ENCODE results near the gene FZD4. TPM values are rescaled to one million over a fixed set of nuclear protein-coding genes. Genes with fewer than 3 reads are reported as not detected.
A peak's percentile ranks its signal among the peaks of the same experiment; 100 is the strongest.
"Not testable (repeated sequence)": the region's sequence is repeated elsewhere in the genome, so short reads cannot be mapped to it uniquely, and the experiment has no call there.

FZD4 gene
- total and polyA plus RNA-seq, 11 donors = 11.6 to 39.6 (median 21.1) TPM

- ATAC-seq (peak in 3 of 4 donors; percentile 33 to 74 (median 55)), DNase-seq (peak in 1 of 5 donors; percentile 33)
- TF ChIP-seq POLR2A (IDR thresholded peaks at IDR 0.05) = no peak
- no peak for TF ChIP-seq CTCF (IDR thresholded peaks at IDR 0.05)
- WGBS, 4 donors = 76 to 83% (median 78%) methylated on average over 6 of the region's 6 CpGs
- Histone ChIP-seq H3K36me3 (no peaks in the 10 kb centered on the region), H3K4me1 (peaks cover 2 to 53% (median 27%) of the 10 kb centered on the region in 12 donors), H3K4me3 (no peak overlapping the region), H3K27me3 (no peaks in the 10 kb centered on the region), H3K9me3 (peaks cover 0 to 23% (median 8%) of the 10 kb centered on the region in 12 donors), H3K27ac (peak overlapping the region in 5 of 12 donors; percentile 2 to 28 (median 21))
- intact Hi-C loops (cut with DNase I) = no loop called here
These were observed 22.4 kb upstream of the FZD4 start for GRCh38 chr11:86977441-86978050.

GRCh38 chr11:86972734-86973133, 17.5 kb upstream of the FZD4 start:
- WGBS, 4 donors = 93 to 97% (median 95%) methylated on average over 1 of the region's 1 CpG
- H3K9me3 ChIP-seq = peaks cover 0 to 38% (median 11%) of the 10 kb centered on the region in 12 donors
- intact Hi-C loops (cut with DNase I) = no loop called here
- TF ChIP-seq POLR2A (IDR thresholded peaks at IDR 0.05) = no peak
- ATAC-seq (no peak), DNase-seq (no peak)
- no peak overlapping the region for H3K4me3 ChIP-seq
- H3K36me3 ChIP-seq = no peaks in the 10 kb centered on the region
- no peak overlapping the region for H3K27ac ChIP-seq
- H3K4me1 ChIP-seq = peaks cover 0 to 16% (median 4%) of the 10 kb centered on the region in 12 donors
- H3K27me3 ChIP-seq = no peaks in the 10 kb centered on the region

GRCh38 chr11:86969258-86969657, 14.1 kb upstream of the FZD4 start:
- TF ChIP-seq CTCF (IDR thresholded peaks at IDR 0.05) (no peak), POLR2A (IDR thresholded peaks at IDR 0.05) (no peak)
- no peak for ATAC-seq
- Histone ChIP-seq H3K36me3 (no peaks in the 10 kb centered on the region), H3K4me1 (no peaks in the 10 kb centered on the region), H3K9me3 (peaks cover 0 to 32% (median 11%) of the 10 kb centered on the region in 12 donors), H3K4me3 (no peak overlapping the region), H3K27ac (no peak overlapping the region), H3K27me3 (no peaks in the 10 kb centered on the region)
- no peak for DNase-seq
- WGBS, 4 donors = 79 to 94% (median 89%) methylated on average over 1 of the region's 1 CpG
- intact Hi-C loops (cut with DNase I) = no loop called here

GRCh38 chr11:86967601-86968000, 12.4 kb upstream of the FZD4 start:
- H3K4me3 ChIP-seq; H3K27ac ChIP-seq; ATAC-seq; H3K4me1 ChIP-seq; H3K27me3 ChIP-seq; DNase-seq; H3K36me3 ChIP-seq; intact Hi-C loops (cut with DNase I): not testable (repeated sequence)
- WGBS, 4 donors = 93 to 96% (median 94%) methylated on average over 6 to 7 of the region's 7 CpGs
- H3K9me3 ChIP-seq = peaks cover 0 to 16% (median 4%) of the 10 kb centered on the region in 12 donors

- no peaks in the 10 kb centered on the region for H3K36me3 ChIP-seq
- peaks cover 0 to 14% (median 0%) of the 10 kb centered on the region in 9 donors for H3K27me3 ChIP-seq
- no peak for TF ChIP-seq POLR2A (IDR thresholded peaks at IDR 0.05)
- no peak for TF ChIP-seq CTCF (IDR thresholded peaks at IDR 0.05)
- peaks cover 0 to 1% (median 0%) of the 10 kb centered on the region in 12 donors for H3K9me3 ChIP-seq
- intact Hi-C loops (cut with DNase I) = loop anchor here in 8 of 10 donors (2.0 to 10.0 kb wide), 6 partner anchors 34 to 139 kb away; partner anchors contain the start of gene TMEM135 (in 4 of the 8)
- H3K4me1 ChIP-seq = peaks cover 0 to 35% (median 19%) of the 10 kb centered on the region in 12 donors
- 48 to 58% (median 55%) methylated on average over 4 of the region's 4 CpGs for WGBS, 4 donors
- H3K27ac ChIP-seq = peak overlapping the region in 7 of 12 donors; percentile 6 to 99 (median 29)
- no peak overlapping the region for H3K4me3 ChIP-seq
- DNase-seq (no peak), ATAC-seq (no peak)
These were observed 2.9 kb upstream of the FZD4 start for GRCh38 chr11:86957976-86958646.
